Dendritic cell treated with granulocyte-macrophage colony-stimulating factor and Interleukin-4, amounts not matched to agents 40 ng/mL and 50 ng/mL, for 4 days (primary cell): ENCODE measurements around the gene COA7.

Experiments used
- H3K27ac Mint-ChIP-seq: one replicate; pipeline ENCODE4 v1.8.0; 2022; ENCODE audit warnings: mild to moderate bottlenecking, mixed read lengths
- H3K27me3 Mint-ChIP-seq: one replicate; pipeline ENCODE4 v1.8.0; 2022; ENCODE audit warnings: mild to moderate bottlenecking, mixed read lengths
- H3K36me3 Mint-ChIP-seq: one replicate; pipeline ENCODE4 v1.8.0; 2022; ENCODE audit warnings: low read depth, mixed read lengths
- H3K4me1 Mint-ChIP-seq: one replicate; pipeline ENCODE4 v1.8.0; 2022; ENCODE audit warnings: low read depth, mixed read lengths
- H3K4me3 Mint-ChIP-seq: one replicate; pipeline ENCODE4 v1.8.0; 2022; ENCODE audit warnings: mild to moderate bottlenecking, moderate library complexity, mixed read lengths
- H3K9me3 Mint-ChIP-seq: one replicate; pipeline ENCODE4 v1.8.0; 2022; ENCODE audit warnings: mixed read lengths
- intact Hi-C: fragments of 100-400 bp; cut with micrococcal nuclease; formaldehyde crosslinking; loops from one replicate; pipeline ENCODE4 v1.15.0; 2022

The COA7 gene

GRCh38 chr1:52653207-52653849 lies 44.8 kb downstream of the COA7 start:
- H3K4me3 Mint-ChIP-seq = no peak overlapping the region
- no peaks in the 10 kb centered on the region for H3K36me3 Mint-ChIP-seq
- H3K27ac Mint-ChIP-seq = no peak overlapping the region
- intact Hi-C loops = no loop called here
- no peaks in the 10 kb centered on the region for H3K27me3 Mint-ChIP-seq
- H3K9me3 Mint-ChIP-seq = no peaks in the 10 kb centered on the region
- peaks cover 6% of the 10 kb centered on the region for H3K4me1 Mint-ChIP-seq

- Mint-ChIP-seq H3K36me3 (no peaks in the 10 kb centered on the region), H3K27me3 (no peaks in the 10 kb centered on the region)
These were observed 46.2 kb downstream of the COA7 start for GRCh38 chr1:52651904-52652303.

GRCh38 chr1:52645261-52645660 lies 52.9 kb downstream of the COA7 start:
- Mint-ChIP-seq H3K4me3 (no peak overlapping the region), H3K4me1 (peaks cover 8% of the 10 kb centered on the region), H3K27ac (no peak overlapping the region), H3K27me3 (no peaks in the 10 kb centered on the region), H3K36me3 (no peaks in the 10 kb centered on the region), H3K9me3 (no peaks in the 10 kb centered on the region)
- intact Hi-C loops = no loop called here

More at GRCh38 chr1:52651904-52652303, 46.2 kb downstream of the COA7 start:
- Mint-ChIP-seq H3K9me3 (no peaks in the 10 kb centered on the region), H3K27ac (no peak overlapping the region), H3K4me1 (peaks cover 6% of the 10 kb centered on the region), H3K4me3 (no peak overlapping the region)
- intact Hi-C loops = no loop called here

- Mint-ChIP-seq H3K4me1 (peaks cover 27% of the 10 kb centered on the region), H3K36me3 (no peaks in the 10 kb centered on the region), H3K9me3 (no peaks in the 10 kb centered on the region), H3K27me3 (peaks cover 3% of the 10 kb centered on the region), H3K27ac (peak overlapping the region; percentile 6), H3K4me3 (no peak overlapping the region)
- intact Hi-C loops = no loop called here
These were observed 56.8 kb downstream of the COA7 start for GRCh38 chr1:52641307-52641706.

GRCh38 chr1:52640697-52641096 lies 57.5 kb downstream of the COA7 start:
- Mint-ChIP-seq H3K36me3 (no peaks in the 10 kb centered on the region), H3K27ac (no peak overlapping the region), H3K9me3 (no peaks in the 10 kb centered on the region), H3K4me3 (no peak overlapping the region), H3K27me3 (peaks cover 3% of the 10 kb centered on the region), H3K4me1 (peaks cover 27% of the 10 kb centered on the region)
- intact Hi-C loops = no loop called here

- Mint-ChIP-seq H3K4me3 (no peak overlapping the region), H3K9me3 (no peaks in the 10 kb centered on the region), H3K4me1 (peaks cover 39% of the 10 kb centered on the region), H3K27ac (no peak overlapping the region), H3K27me3 (peaks cover 15% of the 10 kb centered on the region), H3K36me3 (no peaks in the 10 kb centered on the region)
- intact Hi-C loops = no loop called here
These were observed 60.2 kb downstream of the COA7 start for GRCh38 chr1:52637946-52638345.

GRCh38 chr1:52636721-52637695 lies 61.1 kb downstream of the COA7 start:
- H3K9me3 Mint-ChIP-seq = no peaks in the 10 kb centered on the region
- peaks cover 25% of the 10 kb centered on the region for H3K27me3 Mint-ChIP-seq
- no peak overlapping the region for H3K27ac Mint-ChIP-seq
- no peak overlapping the region for H3K4me3 Mint-ChIP-seq
- H3K4me1 Mint-ChIP-seq = peaks cover 45% of the 10 kb centered on the region
- H3K36me3 Mint-ChIP-seq = no peaks in the 10 kb centered on the region
- intact Hi-C loops = no loop called here

GRCh38 chr1:52635321-52636089 lies 62.6 kb downstream of the COA7 start:
- Mint-ChIP-seq H3K27me3 (peaks cover 33% of the 10 kb centered on the region), H3K4me3 (no peak overlapping the region), H3K9me3 (no peaks in the 10 kb centered on the region), H3K36me3 (no peaks in the 10 kb centered on the region), H3K27ac (no peak overlapping the region), H3K4me1 (peaks cover 43% of the 10 kb centered on the region)
- intact Hi-C loops = no loop called here
